ENCODE results near the gene HMOX1.

GRCh38 chr22:35332278-35332677, 48.6 kb upstream of the HMOX1 start:
- TF ChIP-seq, protein P1, sequence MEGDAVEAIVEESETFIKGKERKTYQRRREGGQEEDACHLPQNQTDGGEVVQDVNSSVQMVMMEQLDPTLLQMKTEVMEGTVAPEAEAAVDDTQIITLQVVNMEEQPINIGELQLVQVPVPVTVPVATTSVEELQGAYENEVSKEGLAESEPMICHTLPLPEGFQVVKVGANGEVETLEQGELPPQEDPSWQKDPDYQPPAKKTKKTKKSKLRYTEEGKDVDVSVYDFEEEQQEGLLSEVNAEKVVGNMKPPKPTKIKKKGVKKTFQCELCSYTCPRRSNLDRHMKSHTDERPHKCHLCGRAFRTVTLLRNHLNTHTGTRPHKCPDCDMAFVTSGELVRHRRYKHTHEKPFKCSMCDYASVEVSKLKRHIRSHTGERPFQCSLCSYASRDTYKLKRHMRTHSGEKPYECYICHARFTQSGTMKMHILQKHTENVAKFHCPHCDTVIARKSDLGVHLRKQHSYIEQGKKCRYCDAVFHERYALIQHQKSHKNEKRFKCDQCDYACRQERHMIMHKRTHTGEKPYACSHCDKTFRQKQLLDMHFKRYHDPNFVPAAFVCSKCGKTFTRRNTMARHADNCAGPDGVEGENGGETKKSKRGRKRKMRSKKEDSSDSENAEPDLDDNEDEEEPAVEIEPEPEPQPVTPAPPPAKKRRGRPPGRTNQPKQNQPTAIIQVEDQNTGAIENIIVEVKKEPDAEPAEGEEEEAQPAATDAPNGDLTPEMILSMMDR (IDR thresholded peaks at IDR 0.05; ENCODE audit: low read depth, low read length), result no peak
- no peak for TF ChIP-seq POLR2A (IDR thresholded peaks at IDR 0.05; ENCODE audit: extremely low read depth, insufficient read length)
- no peak for TF ChIP-seq MAX (IDR thresholded peaks at IDR 0.05; ENCODE audit: low read depth, low read length)

Data from NB4 (cell line).